Measurements from ENCODE around the gene NLRP1.
"Not testable (repeated sequence)": the region's sequence is repeated elsewhere in the genome, so short reads cannot be mapped to it uniquely, and the experiment has no call there.

The NLRP1 gene

DNA sequence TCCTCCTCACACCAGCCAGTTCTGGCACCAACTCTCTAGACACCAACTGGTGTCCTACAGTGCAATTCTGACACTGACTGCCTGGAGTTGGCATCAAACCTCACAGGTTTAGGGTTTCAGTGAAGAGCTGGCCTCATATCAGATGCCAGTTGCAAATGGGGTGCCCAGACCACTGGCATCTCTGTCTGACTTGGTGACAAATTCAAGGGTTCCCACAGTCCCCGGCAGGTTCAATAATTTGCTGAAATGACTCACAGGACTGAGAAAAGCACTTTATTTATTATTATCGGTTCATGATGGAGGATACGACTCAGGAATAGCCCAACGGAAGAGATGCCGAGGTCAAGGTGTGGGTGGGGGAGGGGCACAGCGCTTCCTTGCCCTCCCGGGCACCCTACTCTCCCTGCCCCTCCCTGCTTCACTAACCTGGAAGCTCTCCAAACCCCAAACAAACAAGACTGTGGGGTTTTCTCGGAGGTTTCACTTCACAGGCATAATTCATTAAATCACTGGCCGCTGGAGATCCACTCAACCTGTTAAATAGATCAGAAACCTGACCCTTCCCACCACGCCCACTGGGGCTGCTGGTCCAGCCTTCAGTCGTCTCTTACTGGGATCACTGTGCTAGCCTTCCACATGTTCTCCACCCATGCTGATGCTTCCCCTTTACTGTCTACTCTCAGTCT lies 1.7 kb upstream of the NLRP1 start:
- DNase-seq, result no peak

- DNase-seq, result no peak
Measured at GRCh38 chr17:5585287-5585794, 1.0 kb upstream of the NLRP1 start.

DNA sequence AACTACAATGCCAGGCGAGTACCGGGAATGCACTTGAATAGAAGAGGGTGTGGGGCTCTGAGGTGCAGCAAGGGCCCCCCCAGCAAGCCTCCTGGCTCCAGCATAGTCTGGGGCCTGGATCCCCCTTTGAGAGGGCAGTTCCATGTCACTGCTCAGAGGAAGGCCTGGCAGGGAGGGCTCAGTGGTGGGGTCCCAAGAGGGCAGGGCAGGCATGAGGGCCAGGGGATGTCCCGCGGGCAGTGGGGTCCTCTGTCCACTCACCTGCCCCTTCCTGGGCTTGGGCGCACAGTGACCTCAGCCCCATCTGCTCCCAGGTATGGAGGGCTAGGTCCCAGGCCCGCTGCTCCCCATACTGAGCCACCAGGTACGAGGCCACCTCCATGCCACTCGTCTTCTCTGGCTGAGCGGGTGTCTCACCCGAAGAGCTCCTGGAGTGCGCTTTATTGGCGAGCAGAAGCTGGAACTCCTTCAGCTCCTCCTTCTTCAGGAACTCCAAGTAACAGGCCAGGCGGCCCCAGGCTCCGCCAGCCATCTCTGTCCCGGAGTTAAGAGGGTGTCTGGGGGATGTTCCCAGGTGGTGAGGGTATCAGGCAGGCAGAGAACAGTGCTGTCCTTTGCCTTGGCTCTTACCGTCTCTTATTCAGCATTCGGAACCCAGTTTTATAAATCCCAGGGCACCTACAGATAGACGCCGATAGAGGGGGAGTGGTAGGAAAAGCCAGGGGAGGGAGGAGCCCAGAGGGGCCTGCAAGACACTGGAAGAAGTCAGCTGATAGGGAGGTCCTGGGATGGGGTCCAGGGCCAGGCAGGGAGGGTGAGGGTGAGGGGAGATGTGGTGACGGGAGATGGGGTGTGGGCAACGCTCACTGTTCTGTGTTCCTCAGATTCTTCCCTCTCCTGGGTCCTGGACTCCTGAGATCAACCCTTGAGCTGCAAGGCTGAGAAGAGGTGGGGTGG lies 605 bp downstream of the NLRP1 start:
- DNase-seq, result no peak

DNA sequence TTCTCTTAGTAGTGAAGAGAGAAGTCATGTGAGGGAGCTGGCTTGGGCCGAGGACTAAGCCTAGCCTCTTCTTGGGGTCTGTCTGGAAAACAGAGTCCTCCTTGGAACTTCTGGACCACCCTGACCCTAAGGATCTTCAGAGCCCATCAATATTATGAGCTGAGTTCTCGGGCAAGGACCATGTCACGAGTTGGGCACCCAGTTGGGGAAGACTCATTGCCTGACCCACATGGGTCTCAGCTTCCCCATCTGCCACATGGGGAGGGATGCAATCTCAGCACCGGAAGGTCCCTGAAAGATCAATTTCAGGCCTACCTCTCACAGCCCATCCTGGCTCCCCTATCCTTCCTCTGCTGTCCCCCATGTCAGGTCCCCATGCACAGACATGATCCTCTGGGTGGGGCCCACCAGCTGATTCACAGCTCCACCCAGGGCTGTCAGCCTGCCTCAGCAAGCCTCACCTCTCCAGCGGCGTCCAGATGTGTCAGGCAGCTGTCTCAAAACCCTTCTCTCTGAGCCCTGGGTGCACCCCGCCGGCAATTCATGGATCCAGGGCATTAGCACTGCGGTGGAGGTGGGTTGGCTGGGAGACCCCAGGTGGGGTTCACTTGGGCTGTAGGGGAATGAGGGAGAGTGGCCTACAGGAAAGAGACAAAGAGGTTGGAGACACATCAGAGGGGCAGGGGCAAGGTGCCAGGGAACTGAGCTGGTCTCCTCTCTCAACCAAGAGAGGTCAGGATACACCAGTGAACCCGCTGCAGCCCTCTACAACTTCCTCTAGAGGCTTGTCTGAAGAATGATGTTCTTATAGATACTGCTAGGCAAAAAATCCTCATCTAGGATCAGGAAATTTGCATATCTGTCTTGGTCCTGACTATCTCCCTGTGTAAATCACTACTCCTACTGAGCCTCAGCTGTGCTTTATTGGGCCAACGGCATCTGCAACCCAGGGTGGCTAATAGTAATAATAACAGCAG lies 1.8 kb downstream of the NLRP1 start:
- no peak for DNase-seq

- DNase-seq, result no peak
Measured at GRCh38 chr17:5581655-5582054, 2.7 kb downstream of the NLRP1 start.

GRCh38 chr17:5580969-5581368 lies 3.3 kb downstream of the NLRP1 start:
- DNase-seq, result no peak

DNA sequence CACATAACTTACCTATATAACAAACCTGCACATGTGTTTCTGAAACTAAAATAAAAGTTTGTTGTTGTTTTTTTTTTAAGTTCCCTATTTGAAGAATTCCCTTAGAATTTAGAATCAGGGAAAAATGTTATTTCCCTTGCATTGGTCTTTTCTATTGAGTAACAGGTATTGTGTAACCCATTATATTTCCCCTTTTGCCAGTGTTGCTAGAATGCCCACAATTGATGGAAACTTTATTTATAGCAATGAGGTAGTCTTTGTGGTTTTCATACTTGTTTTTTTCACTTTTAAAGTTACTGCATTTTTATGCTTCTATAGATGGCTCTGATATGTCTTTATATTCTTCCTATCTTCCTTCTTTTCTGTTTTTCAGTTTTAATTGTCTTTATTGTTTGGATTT lies 3.9 kb downstream of the NLRP1 start:
- DNase-seq, result no peak

DNA sequence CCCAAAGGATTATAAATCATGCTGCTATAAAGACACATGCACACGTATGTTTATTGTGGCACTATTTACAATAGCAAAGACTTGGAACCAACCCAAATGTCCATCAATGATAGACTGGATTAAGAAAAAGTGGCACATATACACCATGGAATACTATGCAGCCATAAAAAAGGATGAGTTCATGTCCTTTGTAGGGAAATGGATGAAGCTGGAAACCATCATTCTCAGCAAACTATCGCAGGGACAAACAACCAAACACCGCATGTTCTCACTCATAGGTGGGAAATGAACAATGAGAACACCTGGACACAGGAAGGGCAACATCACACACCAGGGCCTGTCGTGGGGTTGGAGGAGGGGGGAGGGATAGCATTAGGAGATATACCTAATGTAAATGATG lies 5.5 kb downstream of the NLRP1 start:
- DNase-seq, result not testable (repeated sequence)

GRCh38 chr17:5573017-5573416 lies 11.3 kb downstream of the NLRP1 start:
- not testable (repeated sequence) for DNase-seq

GRCh38 chr17:5571281-5571680 lies 13.0 kb downstream of the NLRP1 start:
- DNase-seq, result no peak

DNA sequence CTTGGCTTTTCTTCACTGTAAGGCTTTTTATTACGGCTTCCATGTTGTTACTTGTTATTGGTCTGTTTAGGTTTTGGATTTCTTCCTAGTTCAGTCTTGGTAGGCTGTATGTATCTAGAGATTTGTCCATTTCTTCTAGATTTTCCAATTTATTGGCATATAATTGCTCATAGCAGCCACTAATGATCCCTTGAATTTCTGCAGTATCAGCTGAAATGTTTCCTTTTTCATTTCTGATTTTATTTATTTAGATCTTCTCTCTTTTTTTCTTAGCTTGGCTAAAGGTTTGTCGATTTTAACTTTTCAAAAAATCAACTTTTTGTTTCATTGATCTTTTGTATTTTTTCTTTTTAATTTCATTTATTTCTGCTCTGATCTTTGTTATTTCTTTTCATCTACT lies 18.5 kb downstream of the NLRP1 start:
- no peak for DNase-seq

GRCh38 chr17:5563456-5563855 lies 20.9 kb downstream of the NLRP1 start:
- DNase-seq, result no peak

GRCh38 chr17:5562661-5563360 lies 21.5 kb downstream of the NLRP1 start:
- DNase-seq, result no peak

DNA sequence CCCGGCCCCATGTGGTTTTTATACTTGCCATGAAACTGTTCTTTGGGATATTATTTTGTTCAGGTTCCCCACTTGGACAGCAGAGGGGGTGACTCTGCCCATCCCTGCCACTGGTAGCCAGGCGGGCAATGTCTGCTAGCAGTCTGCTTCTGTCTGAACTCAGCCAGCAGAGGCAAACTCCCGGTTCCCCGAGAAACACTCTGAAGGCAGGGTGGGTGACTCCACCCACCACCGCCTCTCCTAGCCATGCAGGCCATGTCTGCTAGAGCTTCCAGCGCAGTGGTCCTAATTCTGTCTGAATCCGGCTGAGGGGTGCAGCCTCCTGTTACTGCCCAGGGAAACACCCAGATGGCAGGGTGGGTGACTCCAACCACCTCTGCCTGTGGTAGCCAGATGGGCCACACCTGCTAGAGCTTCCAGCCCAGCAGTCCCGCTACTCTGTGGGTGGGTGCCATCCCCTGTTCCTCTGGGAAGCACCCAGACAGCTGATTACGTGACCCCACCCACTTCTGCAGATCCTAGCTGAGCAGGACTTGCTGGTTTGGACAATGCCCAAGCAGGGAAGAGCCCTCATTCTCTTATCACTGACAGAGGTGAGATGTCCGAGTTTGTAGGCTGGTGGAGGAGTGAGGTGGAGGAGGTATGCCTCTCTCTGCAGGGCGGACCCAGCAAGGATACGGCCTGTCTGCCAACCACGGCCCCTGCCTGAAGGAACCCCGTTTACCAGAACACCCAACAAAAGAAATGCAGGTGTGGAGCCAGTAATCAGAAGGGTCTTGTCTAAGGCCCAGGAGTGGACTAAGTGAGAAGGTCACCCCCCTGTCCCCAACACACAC lies 22.4 kb downstream of the NLRP1 start:
- no peak for DNase-seq

DNA sequence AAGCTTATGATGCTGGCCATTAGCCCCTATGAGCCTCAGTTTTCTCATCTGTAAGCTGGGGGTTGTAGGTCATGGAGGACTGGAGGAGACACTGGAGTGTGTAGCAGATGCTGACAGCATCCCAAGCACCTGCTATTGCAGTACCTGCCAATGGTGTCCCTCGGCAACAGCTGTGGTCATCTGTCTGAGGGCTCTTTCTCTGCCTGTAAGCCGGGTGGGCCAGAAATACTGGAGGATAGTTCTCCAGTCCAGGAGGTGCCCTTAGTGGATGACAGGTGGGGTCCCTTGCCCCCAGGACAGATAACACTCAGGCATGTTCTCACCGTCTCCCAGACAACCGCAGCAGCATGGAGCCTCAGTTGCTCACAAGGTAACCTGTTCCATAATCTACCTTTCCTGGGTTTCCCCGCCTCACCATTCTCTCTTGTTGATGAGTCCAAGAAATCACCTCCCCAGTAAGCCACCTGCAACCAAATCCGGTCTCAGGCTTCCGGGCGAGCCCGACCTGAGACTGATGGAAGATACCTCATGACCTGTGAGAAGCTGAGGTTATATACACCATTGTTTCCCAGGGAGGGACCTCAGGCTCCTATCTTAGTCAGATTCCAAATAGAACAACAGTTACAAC lies 23.8 kb downstream of the NLRP1 start:
- DNase-seq, result no peak

- DNase-seq, result no peak
Measured at GRCh38 chr17:5558815-5559785, 25.2 kb downstream of the NLRP1 start.

DNA sequence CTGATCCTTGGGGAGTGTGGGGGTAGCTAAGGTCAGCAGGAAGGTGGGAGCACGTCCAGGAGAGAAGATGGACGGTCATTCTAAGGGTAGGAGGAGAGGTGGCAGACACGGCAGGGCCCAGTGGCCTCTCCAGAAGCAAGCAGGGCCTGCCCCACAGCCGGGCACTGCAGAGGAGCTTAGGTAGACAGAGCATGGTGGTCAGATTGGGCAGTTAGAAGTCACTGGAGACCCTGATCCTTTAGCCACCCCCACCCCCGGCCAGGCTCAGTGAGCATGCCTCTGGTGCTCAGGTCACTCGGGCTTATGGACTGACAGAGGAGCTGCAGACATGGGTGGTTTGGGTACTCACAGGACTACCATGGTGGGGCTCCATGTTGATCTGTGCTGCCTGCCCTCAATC lies 26.3 kb downstream of the NLRP1 start:
- DNase-seq, result no peak

GRCh38 chr17:5557485-5557884 lies 26.8 kb downstream of the NLRP1 start:
- DNase-seq, result no peak

DNA sequence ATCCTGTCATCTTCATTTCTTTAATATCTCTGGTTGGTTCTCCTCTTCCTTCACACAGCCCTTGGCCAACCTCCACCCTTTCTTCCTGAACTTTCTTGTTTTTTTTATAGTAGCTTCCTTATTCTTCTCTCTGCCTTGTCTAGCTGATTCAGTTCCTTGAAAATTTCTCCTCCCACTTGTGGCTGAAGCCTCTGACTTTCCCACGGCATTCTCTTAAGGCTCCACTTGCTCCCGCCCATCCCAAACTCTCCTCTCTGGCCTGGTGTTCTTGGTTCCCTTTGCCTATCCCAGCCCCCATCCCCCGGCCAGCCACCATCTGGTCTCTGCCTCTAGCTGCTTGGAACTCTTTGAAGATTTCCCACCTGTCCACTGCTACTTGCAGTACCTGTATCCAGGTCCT lies 29.1 kb downstream of the NLRP1 start:
- no peak for DNase-seq
